ENCODE measurements around the gene BHLHA15.

BHLHA15 gene

DNA sequence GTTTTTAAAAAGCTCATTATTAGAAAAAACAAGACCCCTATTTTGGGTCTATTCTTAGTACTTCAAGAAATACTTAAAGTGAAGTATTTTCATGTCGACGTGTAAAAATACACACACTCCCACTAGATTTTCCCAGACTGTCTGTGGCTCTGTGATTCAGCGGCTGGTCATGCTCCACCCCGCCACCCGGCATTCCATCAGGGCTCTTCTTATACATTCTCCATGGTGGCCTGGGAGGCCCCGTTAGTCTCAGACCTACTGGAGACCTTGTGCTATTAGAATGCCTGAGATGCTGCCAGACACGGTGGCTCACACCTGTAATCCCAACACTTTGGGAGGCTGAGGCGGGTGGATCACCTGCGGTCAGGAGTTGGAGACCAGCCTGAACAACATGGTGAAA is 27.7 kb downstream of the BHLHA15 start:
- TF ChIP-seq, protein P1, sequence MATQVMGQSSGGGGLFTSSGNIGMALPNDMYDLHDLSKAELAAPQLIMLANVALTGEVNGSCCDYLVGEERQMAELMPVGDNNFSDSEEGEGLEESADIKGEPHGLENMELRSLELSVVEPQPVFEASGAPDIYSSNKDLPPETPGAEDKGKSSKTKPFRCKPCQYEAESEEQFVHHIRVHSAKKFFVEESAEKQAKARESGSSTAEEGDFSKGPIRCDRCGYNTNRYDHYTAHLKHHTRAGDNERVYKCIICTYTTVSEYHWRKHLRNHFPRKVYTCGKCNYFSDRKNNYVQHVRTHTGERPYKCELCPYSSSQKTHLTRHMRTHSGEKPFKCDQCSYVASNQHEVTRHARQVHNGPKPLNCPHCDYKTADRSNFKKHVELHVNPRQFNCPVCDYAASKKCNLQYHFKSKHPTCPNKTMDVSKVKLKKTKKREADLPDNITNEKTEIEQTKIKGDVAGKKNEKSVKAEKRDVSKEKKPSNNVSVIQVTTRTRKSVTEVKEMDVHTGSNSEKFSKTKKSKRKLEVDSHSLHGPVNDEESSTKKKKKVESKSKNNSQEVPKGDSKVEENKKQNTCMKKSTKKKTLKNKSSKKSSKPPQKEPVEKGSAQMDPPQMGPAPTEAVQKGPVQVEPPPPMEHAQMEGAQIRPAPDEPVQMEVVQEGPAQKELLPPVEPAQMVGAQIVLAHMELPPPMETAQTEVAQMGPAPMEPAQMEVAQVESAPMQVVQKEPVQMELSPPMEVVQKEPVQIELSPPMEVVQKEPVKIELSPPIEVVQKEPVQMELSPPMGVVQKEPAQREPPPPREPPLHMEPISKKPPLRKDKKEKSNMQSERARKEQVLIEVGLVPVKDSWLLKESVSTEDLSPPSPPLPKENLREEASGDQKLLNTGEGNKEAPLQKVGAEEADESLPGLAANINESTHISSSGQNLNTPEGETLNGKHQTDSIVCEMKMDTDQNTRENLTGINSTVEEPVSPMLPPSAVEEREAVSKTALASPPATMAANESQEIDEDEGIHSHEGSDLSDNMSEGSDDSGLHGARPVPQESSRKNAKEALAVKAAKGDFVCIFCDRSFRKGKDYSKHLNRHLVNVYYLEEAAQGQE (IDR thresholded peaks at IDR 0.05; ENCODE audit: insufficient read depth in 1 of 2, low read depth in 2 of 2, low read length in 2 of 2) = no peak
- no peak for TF ChIP-seq POLR2AphosphoS5 (IDR thresholded peaks at IDR 0.05; ENCODE audit: low read depth, low read length)
- TF ChIP-seq TAF1 (IDR thresholded peaks at IDR 0.05; ENCODE audit: borderline replicate concordance, insufficient read depth, low read length) = no peak
- TF ChIP-seq FOXP2 (optimal IDR thresholded peaks at IDR 0.05; ENCODE audit: borderline replicate concordance, extremely low read depth, extremely low read length, insufficient read depth) = no peak
- TF ChIP-seq SIN3A (IDR thresholded peaks at IDR 0.05; ENCODE audit: borderline replicate concordance, insufficient read depth, low read length) = no peak

DNA sequence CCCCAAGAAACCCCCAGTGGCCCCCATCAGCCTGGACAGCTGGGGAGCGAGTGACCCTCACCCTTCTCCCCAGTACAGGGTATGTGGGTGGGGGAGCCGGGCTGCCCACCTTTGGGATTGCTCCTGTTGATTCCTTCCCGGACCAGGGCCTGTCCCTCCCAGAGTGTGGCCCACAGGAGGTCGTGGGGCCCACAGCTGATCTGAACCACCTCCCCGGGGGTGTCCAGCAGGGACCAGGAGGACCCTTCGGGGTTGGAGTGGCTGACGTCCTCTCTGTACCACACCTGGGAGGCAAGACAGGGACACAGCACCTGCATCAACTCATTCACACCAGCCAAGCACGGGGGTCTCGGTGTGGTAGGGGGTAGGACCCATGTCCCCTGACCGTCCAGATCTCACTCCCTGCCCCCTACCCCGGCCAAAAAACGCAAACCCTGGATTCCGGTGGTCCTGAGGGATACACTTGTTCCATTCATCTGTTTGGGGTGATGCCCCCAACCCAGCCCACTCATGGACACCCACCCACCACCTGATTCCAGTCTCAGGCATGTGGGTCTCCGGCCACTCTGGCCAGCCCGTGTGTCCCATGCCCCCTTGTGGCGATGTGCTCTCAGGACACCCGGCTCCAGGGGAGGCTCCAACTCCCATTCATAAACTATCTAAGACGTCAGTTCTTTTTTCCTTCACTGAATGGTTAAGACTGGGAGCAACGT is 29.9 kb downstream of the BHLHA15 start:
- TF ChIP-seq POLR2AphosphoS5 (IDR thresholded peaks at IDR 0.05; ENCODE audit: low read depth, low read length) = no peak
- TF ChIP-seq, protein P1 (IDR thresholded peaks at IDR 0.05; ENCODE audit: insufficient read depth in 1 of 2, low read depth in 2 of 2, low read length in 2 of 2) = no peak
- peak; percentile 24 for TF ChIP-seq FOXP2 (optimal IDR thresholded peaks at IDR 0.05; ENCODE audit: borderline replicate concordance, extremely low read depth, extremely low read length, insufficient read depth)
- no peak for TF ChIP-seq SIN3A (IDR thresholded peaks at IDR 0.05; ENCODE audit: borderline replicate concordance, insufficient read depth, low read length)
- no peak for TF ChIP-seq TAF1 (IDR thresholded peaks at IDR 0.05; ENCODE audit: borderline replicate concordance, insufficient read depth, low read length)

DNA sequence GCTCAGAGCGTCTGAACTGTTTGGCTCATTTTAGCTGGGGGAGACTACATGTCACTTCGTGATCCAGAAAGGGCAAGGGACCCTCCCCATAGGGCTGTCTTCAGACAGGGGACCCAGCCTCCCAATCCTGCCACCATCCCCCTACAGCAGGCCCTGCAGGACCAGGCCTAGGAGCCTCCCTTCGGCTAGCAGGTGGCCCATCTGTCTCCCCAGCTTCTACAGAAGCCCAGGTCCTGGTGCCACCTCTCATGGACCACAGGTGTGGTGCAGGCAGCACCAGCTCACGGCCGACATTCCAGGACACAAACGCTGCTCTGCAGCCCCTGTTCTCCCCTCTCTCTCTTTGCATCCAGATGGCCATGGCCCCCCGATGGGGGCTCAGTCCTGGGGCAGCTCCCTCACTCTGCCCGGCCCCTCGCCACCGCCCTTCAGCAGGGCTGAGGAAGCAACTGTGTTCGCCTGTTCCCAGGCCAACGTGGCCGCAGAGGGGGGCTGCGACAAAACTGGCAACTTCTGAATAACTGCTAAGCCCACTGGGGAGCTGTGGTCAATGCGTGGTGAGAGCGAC is 30.5 kb downstream of the BHLHA15 start:
- TF ChIP-seq SIN3A (IDR thresholded peaks at IDR 0.05; ENCODE audit: borderline replicate concordance, insufficient read depth, low read length) (no peak), POLR2AphosphoS5 (IDR thresholded peaks at IDR 0.05; ENCODE audit: low read depth, low read length) (no peak), FOXP2 (optimal IDR thresholded peaks at IDR 0.05; ENCODE audit: borderline replicate concordance, extremely low read depth, extremely low read length, insufficient read depth) (no peak), TAF1 (IDR thresholded peaks at IDR 0.05; ENCODE audit: borderline replicate concordance, insufficient read depth, low read length) (no peak)
- TF ChIP-seq, protein P1 (IDR thresholded peaks at IDR 0.05; ENCODE audit: insufficient read depth in 1 of 2, low read depth in 2 of 2, low read length in 2 of 2) = no peak

DNA sequence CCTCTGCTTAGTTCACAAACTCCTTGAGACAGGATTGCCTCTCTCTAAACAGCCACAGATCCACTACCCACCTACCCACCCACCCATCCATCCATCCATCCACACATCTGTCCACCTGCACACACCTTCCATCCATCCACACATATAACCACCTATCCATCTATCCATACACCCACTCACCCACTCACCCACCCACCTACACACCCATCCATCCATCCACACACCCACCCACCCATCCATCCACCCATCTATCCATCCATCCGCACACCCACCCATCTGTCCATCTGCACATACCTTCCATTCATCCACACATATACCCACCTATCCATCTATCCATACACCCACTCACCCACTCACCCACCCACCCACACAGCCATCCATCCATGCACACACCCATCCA is 31.1 kb downstream of the BHLHA15 start:
- no peak for TF ChIP-seq POLR2AphosphoS5 (IDR thresholded peaks at IDR 0.05; ENCODE audit: low read depth, low read length)
- TF ChIP-seq FOXP2 (optimal IDR thresholded peaks at IDR 0.05; ENCODE audit: borderline replicate concordance, extremely low read depth, extremely low read length, insufficient read depth) = no peak
- TF ChIP-seq, protein P1 (IDR thresholded peaks at IDR 0.05; ENCODE audit: insufficient read depth in 1 of 2, low read depth in 2 of 2, low read length in 2 of 2) = no peak
- TF ChIP-seq TAF1 (IDR thresholded peaks at IDR 0.05; ENCODE audit: borderline replicate concordance, insufficient read depth, low read length) = no peak
- no peak for TF ChIP-seq SIN3A (IDR thresholded peaks at IDR 0.05; ENCODE audit: borderline replicate concordance, insufficient read depth, low read length)
